GM18517 (cell line): ENCODE measurements around the gene C2orf74.
"Not testable (repeated sequence)": the region's sequence is repeated elsewhere in the genome, so short reads cannot be mapped to it uniquely, and the experiment has no call there.

Experiments used
- ATAC-seq: cut with Tn5 transposase; IDR thresholded peaks from one replicate; pipeline ENCODE4 v1.9.1; 2021; ENCODE audit warnings: mild to moderate bottlenecking, moderate library complexity; ENCODE audit not compliant: unreplicated experiment

The C2orf74 gene

DNA sequence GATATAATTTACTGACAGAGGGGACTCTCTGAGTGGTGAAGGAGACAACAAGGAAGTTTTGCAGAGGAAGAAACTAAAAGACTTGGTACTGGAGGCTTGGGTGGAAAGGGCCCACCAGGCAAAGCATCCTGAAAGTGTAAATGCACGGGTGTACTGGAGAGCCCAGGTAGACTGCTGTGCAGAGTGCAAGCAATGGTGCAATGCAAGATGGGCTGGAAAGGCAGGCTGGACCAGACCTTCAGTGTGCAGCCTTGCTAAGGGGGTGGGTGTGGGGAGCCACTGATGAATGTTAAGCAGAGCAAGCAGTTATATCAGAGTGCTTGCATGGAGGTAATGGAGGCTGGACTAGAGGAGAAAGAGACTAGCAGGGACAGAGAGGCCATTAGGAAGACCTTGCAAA is 10.7 kb downstream of the C2orf74 start:
- no peak for ATAC-seq

DNA sequence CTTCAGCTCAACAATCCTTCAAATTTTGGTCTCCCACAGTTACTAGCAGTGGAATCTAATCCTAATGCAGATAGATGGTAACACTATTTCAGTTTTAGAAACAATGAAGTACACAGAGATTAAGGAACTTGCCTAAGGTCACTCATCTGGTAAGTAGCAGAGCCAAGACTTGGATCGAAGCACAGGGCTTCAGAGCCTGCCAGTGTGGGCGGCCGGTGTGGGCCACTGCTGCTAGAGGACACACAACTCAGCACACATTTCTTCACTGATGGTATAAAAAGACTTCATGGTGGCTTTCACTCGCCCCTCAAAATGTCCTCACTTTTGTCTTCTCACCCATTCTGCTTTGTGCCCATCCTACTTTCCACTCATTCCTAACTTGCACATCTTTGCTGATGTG is 11.1 kb downstream of the C2orf74 start:
- ATAC-seq: no peak

DNA sequence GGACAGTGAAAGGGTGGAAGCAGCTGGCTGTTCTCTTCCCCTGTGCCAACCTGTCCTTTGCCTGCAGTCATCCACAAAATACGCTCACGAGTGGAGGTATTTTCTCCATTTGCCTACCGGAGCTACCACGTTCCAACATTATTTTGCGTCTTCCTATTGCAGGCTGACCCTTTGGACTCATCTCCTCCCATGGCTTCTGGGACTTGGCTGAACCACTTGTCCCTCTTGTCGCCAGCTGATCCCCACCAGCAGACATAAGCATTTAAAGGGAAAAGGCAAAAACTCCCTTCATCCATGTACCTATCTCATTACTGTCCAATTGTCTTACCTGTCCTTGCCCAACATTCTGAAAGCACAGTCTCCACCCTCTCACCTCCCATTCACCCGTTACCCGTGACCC is 13.0 kb downstream of the C2orf74 start:
- no peak for ATAC-seq

DNA sequence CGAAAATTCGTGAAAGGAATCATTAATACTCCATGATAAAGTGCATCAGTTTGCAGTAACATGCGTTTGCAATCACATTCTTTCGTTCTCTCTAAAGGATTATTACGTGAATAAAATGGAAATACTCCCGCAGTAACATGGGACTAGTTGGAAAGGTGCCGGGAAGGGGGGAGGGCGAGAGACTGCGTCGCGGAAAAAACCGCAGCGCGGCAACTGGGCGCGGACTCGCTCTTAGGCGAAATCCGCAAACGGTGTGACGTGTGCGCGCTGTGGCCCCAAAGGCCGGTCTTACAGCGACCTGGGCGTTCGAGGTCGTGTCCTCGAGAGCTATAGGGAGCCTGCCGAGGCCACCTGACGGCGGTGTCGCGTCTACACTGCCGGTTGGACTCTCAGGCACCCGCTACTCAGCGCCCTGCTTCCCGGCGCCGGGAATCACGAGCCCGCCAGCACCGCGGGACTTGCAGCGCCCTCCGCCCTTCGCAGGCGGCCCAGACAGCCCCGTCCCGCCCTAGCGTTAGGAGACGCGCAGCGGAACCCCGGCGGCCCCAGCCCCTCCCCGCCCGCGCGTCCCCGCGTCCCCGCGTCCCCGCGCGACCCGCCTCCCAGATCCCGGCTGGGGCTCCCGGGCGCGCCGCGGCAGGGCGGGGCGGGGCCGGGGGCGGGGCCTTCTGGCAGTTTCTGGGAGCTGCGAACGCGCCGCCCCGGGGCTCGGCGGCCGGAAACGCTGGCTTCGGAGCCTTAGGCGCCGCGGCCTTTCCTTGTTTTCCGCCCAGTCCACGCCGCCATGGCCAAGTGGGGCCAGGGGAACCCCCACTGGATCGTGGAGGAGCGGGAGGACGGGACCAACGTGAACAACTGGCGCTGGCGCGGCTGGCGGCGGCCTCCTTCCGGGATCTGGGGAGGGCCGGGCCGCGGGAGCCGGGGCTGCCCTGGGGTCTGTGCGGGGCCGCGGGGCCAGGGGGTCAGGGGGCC is 15.1 kb downstream of the C2orf74 start:
- peak; percentile 71 for ATAC-seq

DNA sequence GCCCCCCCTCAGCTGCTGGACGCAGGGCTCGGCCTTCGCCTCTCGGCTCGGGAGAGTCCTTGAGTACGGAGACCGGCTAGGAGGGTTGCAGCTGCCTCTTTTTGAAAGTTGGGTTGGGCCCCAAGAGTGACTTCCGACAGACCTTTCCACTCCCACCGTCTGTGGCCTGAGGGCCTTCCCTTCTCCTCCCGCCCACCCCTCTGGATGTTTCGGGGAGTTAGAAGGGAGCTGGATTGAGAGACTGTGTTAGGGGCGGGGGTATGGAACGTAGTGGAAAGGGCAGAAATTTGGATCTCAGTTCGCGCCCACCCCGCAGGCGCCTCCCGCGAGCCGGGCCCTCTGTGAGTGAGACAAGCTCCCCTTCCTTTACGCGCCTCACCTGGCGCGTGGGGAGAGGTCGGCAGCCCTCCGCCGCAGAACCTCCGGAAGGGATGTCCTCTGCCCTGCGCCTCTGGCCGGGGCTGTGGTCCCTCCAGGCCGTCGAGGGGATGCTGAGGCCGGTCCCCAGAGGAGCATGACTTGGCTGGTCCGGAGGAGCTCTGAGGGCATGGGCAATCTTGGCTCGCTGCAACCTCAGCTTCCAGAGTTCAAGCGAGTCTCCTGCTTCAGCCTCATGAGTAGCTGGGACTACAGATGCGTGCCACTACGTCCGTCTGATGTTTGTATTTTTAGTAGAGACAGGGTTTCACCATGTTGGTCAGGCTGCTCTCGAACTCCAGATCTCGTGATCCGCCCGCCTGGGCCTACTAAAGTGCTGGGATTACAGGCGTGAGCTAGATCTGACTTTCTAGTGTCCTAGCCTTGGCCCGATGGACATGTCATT is 15.9 kb downstream of the C2orf74 start:
- ATAC-seq: peak; percentile 30

DNA sequence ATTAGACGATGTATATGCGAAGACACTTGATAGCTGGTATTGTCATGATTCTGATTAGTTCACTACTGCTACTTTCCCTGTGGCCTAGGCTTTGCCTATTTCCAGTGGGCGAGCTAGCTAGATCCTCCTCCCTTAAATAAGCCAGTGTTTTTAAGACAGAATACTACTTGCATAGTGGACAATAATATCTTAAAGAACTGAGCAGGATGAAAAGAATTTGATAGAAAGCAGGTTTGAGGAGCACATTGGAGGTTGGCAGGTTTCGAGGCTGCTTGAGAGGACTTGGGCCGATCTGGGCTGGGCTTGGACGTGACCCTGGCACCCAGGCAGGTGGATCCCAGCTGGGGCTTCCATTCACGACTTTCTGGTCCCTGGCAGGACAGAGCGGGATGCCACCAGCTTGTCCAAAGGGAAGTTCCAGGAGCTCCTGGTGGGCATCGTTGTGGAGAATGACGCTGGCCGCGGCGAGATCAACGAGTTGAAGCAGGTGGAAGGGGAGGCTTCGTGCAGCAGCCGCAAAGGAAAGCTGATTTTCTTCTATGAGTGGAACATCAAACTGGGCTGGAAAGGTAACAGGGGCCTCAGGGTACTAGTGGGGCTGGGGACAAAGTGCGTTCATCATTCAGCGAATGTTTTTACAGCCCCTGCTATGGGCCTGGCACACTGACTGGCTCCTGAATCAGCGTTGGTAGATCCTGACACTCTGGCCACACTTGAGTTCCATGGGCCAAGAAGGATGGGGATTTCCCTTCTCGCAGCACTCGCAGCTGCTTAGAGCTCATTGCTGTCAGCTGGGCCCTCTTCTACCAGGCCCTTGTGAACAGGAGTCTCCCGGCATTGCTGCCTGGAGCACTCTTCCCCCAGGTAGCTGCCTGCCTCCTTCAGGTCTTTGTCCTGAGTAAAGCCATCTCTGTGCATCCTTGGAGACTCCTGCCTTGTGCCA is 16.9 kb downstream of the C2orf74 start:
- ATAC-seq: no peak

DNA sequence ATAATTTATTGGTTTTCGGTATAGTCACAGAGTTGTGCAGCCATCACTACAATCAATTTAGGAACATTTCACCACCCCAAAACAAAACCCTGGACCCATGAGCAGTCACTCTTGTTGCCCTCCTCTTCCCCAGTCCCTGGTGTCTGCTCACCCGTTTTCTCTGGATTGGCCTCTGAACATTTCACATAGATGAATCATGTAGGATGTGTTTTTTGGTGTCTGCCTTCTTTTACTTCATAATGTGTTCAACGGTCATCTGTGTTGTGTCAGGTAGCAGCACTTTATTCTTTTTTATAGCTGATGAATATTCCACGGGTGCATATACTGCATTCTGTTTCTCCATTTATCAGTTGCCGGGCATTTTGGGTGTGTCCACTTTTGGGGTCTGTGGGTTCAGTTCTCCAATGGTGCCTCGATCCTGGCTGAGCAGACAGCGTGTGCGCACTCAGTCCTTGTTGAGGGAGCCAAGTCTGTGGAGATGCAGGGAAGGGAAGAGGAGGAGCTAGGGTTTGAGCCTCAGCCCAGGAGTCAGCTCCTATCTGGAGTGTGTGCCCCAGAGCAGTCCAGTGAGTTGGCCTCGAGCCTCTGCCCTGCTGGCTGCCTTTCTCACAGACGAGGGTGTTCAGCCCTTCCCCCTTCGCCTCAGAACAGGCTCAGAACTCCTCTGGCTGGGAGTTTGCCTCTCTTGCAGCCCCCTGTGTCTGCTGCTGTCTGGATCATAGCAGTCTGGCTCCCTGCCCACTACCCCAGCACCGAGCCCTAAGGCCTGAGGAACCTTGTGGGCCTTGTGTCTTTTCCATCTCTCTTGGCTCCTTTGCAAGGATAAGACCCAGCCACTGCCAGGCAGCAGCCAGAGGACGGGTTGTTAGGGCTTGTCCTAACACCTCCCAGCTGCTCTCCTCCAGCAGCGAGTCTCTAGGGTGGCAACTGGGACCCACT is 18.0 kb downstream of the C2orf74 start:
- no peak for ATAC-seq

DNA sequence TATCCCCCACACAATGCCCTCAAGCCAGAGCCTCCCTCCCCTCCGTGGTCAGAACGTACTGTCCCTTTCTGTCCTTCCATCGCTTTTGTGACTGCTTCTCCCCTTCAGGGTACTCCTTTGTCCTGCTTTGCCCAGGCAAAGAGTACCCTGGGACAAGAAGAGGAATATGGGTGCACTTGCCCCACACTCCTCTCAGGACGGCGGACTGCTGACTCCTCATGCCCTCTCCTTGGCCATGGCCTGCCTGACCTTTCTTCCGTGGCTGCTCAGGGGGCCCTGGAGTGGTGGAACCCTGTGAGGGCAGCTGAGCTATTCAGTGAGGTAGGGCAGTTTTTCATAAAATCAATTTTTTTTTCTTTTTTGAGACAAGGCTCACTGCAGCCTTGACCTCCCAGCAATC is 18.7 kb downstream of the C2orf74 start:
- no peak for ATAC-seq

DNA sequence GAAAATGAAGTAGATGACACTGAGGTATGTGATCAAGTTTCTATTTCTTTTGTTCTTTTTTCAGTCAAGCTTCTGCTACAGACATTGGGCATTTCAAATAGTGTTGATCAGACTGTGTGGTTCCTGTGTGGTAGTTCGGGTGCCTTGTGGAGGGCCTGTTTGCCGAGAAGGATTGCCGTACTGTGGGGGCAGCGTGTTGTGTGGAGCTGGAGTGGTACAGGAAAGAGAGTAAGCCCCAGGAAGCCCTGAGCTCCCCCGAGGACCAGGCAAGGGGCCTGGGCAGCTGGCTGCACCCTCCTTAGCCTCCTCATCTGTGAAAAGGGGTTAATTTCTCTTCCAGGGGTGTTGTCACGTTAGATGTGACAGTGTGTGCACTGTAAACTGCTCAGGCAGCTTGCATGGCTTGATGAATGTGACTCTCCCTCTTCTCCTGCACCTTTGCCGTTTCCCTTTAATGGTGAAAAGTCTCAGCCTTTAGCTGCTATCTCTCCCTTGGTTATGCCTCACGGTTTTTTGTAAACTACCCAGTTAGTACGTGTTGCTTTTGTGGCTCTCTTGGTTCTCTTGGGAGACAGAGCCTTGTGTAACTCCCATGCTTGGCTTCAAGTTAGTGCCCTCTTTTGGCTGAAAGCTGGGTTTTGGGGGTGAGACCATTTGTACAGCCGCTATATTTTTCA is 19.5 kb downstream of the C2orf74 start:
- ATAC-seq: no peak

DNA sequence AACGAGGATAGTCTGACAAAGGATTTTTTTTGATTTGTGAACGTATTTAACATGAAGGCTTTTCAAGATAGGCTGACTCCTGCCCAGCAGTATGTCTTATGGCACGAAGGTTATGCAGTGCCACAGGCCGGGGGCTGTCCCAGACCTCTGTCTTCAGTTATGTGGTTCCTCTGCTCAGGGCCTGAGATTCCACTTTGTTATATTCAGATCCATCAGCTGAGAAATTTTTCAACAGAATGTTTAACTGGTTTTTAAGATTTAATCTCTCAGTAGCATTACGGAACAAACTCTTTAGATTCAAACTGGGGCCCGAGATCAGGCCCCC is 20.0 kb downstream of the C2orf74 start:
- ATAC-seq: no peak

DNA sequence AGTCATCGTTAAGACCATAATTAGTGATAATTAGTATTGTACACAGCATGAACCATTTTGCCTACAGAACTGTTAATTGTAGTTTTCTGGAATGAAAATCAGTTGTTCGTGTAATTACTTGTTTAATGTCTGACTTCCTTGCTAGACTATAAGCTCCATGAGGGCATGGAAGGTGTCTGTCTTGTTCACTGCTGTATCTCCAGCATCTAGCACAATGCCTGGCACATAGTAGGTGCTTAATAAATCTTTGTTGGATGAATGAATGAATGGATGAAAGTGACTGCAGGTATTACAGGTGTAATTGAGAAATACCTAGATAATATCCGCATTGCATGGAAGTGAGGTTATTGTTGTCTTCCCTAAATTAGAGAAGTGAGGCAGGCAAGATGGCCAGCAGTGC is 21.8 kb downstream of the C2orf74 start:
- ATAC-seq: no peak

DNA sequence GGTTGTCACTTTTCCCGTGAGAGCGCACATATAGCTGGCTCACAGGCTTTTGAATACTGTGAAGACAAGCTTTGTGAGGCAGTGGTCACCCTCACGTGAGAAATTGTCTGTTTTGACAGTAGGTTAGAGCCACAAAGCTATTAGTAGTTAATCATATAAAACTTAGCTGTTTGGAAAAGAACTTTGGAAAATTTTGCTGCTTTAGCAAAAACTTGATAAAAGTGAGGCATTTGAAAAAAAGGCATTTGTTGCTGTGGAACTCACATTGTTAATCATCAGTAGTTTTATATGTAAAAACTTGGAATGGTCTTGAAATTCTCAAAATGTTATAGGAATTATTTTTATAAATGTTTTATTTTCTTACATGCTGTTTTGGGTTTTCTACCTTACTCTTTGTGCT is 22.3 kb downstream of the C2orf74 start:
- no peak for ATAC-seq

DNA sequence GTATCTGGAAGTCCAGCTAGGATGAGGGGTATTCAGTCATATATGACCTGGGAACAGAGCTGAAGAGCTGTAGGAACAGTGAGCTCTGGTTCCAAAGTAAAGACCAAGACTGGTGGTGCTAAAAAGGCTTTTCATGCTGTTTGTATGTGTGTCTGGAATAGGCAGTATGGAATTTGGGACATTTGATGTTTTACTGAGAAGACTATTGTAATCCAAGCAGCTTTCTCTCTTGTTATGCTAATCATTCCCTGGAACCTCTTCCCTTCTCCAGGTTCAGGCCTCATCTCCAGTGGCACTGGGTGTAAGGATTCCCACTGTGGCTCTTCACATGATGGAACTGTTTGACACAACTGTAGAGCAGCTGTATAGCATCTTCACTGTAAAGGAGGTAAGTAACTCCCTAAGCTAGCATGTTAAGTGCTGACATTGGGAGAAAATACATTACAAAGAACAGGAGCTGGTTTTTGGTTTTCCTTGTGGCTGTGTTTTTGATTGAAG is 23.3 kb downstream of the C2orf74 start:
- ATAC-seq: no peak

DNA sequence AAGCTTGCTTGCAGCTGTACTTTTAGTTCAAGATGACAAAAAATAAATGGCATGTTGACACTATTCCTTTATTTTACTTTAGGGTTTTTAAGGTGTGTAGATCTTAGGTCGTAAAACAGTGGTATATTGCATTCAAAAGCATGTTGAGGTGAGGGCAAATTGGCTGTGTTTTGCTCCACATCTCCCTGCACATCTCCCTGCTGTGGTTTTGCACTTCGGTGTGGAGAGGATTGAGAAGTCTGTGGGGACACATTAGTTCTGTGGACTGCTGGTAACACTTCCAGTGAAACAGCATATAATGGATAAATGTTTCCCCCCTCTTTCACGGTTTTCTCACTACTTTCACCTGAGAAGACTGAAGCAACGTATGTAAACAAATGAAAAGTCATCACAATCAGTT is 25.1 kb downstream of the C2orf74 start:
- ATAC-seq: no peak

DNA sequence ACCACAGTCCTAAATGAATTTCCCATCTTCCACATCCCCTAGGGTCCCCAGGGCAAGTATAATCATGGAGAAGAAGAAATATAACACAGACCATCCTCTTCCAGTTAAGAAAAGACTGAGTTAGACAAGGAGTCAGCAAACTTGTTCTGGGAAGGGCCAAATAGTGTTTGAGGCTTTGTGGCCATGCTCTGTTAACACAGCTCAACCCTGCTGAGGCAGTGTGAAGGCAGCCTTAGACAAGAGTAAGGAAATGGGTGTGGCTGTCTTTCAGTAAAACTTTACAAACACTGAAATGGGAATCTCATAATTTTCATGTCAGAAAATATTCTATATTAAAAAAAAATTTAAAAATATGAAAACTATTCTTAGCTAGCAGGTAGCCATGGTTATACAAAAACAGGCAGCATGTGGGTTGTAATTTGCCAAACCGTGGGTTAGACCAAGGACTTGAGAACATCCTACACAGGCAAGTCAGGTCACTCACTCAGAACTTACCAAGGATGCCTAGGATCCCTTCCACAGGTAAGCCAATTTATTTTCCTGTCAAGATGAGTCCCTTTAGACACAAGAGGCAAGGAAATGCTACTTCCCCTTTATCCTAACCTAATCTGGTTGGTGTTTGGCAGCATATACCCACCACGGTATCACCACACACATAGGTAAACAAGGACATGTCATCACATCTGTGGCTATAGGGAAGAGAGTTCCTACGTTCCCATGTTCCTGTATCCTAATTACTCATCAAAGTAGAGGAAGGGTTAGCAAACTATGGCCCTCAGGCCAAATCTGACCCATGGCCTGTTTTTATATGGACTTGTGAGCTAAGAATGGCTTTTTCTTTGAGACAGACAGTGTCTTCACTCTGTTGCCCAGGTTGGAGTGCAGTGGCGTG is 31.9 kb downstream of the C2orf74 start:
- no peak for ATAC-seq

DNA sequence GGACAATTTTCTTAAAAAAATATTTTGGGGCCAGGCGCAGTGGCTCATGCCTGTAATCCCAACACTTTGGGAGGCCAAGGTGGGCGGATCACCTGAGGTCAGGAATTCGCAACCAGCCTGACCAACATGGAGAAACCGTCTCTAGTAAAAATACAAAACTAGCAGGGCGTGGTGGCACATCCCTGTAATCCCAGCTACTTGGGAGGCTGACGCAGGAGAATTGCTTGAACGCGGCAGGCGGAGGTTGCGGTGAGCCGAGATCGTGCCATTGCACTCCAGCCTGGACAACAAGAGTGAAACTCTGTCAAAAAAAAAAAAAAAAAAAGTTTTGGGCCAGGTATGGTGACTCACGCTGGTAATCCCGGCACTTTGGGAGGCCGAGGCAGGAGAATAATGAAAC is 32.7 kb downstream of the C2orf74 start:
- ATAC-seq: not testable (repeated sequence)

DNA sequence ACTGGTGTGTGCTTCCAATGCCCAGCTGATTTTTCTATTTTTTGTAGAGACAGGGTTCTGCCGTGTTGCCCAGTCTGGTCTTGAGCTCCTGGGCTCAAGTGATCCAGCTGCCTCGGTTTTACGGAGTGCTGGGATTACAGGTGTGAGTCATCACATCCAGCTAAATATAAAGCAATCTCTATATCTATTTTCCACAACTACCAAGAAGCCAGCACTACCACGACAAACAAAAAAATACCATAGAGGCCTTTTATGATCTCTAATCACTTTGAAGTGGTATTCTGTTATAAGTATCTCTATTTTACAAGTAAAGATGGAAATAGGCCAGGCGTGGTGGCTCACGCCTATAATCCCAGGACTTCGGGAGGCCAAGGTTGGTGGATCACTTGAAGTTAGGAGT is 34.7 kb downstream of the C2orf74 start:
- no peak for ATAC-seq

DNA sequence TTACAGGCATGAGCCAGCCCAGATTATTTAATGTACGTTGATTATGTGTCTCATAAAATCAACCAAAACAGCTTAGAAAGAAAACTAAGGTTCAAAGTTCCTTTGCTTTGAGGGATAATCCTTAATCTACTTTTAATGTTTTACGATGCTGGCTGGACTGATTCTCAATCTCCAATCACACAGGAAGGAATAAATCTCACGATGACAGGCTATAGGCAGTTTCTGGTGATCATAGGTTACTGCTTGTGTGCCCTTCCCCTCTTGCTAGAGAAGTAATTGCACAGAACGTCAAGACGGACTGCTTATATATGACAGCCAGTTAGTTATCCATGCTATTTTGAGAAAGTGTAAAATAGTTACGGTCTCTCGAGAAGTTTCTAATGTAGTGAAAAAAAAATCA is 43.1 kb downstream of the C2orf74 start:
- no peak for ATAC-seq
